ENCODE results near the gene TIRAP. TPM values are rescaled to one million over a fixed set of nuclear protein-coding genes. Genes with fewer than 3 reads are reported as not detected.

Gene TIRAP
- total RNA-seq, 4 donors from 2014 or later = 14.9 to 35.8 (median 31.8) TPM

- H3K9me3 ChIP-seq = no peaks in the 10 kb centered on the region
- H3K27me3 ChIP-seq = no peaks in the 10 kb centered on the region
- H3K4me3 ChIP-seq = no peak overlapping the region
- TF ChIP-seq POLR2A (IDR thresholded peaks at IDR 0.05) = no peak
- TF ChIP-seq CTCF (IDR thresholded peaks at IDR 0.05) = no peak
- H3K4me1 ChIP-seq = peaks cover 0 to 22% (median 6%) of the 10 kb centered on the region in 4 donors
- peaks cover 0 to 16% (median 0%) of the 10 kb centered on the region in 3 donors for H3K36me3 ChIP-seq
- DNase-seq = peak in 2 of 3 donors; percentile 82 to 93
- H3K27ac ChIP-seq = no peak overlapping the region
Measured at GRCh38 chr11:126284829-126285228, 1.9 kb downstream of the TIRAP start.

- H3K36me3 ChIP-seq = peaks cover 0 to 50% (median 0%) of the 10 kb centered on the region in 3 donors
- no peak for TF ChIP-seq CTCF (IDR thresholded peaks at IDR 0.05)
- no peak overlapping the region for H3K27ac ChIP-seq
- H3K4me1 ChIP-seq = peaks cover 0 to 16% (median 4%) of the 10 kb centered on the region in 4 donors
- DNase-seq = no peak
- no peak overlapping the region for H3K4me3 ChIP-seq
- H3K27me3 ChIP-seq = no peaks in the 10 kb centered on the region
- no peaks in the 10 kb centered on the region for H3K9me3 ChIP-seq
Measured at GRCh38 chr11:126288237-126288636, 5.3 kb downstream of the TIRAP start.

GRCh38 chr11:126290887-126291286 lies 8.0 kb downstream of the TIRAP start:
- H3K4me1 ChIP-seq = no peaks in the 10 kb centered on the region
- H3K36me3 ChIP-seq = peaks cover 0 to 68% (median 0%) of the 10 kb centered on the region in 3 donors
- no peak for TF ChIP-seq CTCF (IDR thresholded peaks at IDR 0.05)
- no peak for TF ChIP-seq POLR2A (IDR thresholded peaks at IDR 0.05)
- H3K27me3 ChIP-seq = no peaks in the 10 kb centered on the region
- H3K27ac ChIP-seq = no peak overlapping the region
- H3K9me3 ChIP-seq = no peaks in the 10 kb centered on the region
- no peak for DNase-seq
- no peak overlapping the region for H3K4me3 ChIP-seq

- Histone ChIP-seq H3K27ac (no peak overlapping the region), H3K4me3 (no peak overlapping the region), H3K27me3 (no peaks in the 10 kb centered on the region), H3K9me3 (no peaks in the 10 kb centered on the region), H3K4me1 (no peaks in the 10 kb centered on the region), H3K36me3 (peaks cover 0 to 57% (median 0%) of the 10 kb centered on the region in 3 donors)
- no peak for DNase-seq
- TF ChIP-seq CTCF (IDR thresholded peaks at IDR 0.05) (no peak), POLR2A (IDR thresholded peaks at IDR 0.05) (no peak)
Measured at GRCh38 chr11:126293726-126294125, 10.8 kb downstream of the TIRAP start.

- Histone ChIP-seq H3K4me3 (no peak overlapping the region), H3K27me3 (no peaks in the 10 kb centered on the region), H3K4me1 (no peaks in the 10 kb centered on the region), H3K27ac (no peak overlapping the region), H3K36me3 (peaks cover 0 to 30% (median 0%) of the 10 kb centered on the region in 3 donors), H3K9me3 (no peaks in the 10 kb centered on the region)
- TF ChIP-seq CTCF (IDR thresholded peaks at IDR 0.05) (no peak), POLR2A (IDR thresholded peaks at IDR 0.05) (no peak)
- no peak for DNase-seq
Measured at GRCh38 chr11:126297004-126297403, 14.1 kb downstream of the TIRAP start.
